Measurements from ENCODE around the gene POLG. TPM values are rescaled to one million over a fixed set of nuclear protein-coding genes. Genes with fewer than 3 reads are reported as not detected.

POLG gene
- polyA plus RNA-seq, 3 donors = 54.4 to 61.0 (median 55.6) TPM

- no peak for DNase-seq
Measured at GRCh38 chr15:89372069-89372935, 37.7 kb upstream of the POLG start.

GRCh38 chr15:89371228-89372044 is 36.8 kb upstream of the POLG start:
- no peak for DNase-seq

- DNase-seq = no peak
Measured at GRCh38 chr15:89370978-89371227, 36.3 kb upstream of the POLG start.

GRCh38 chr15:89370120-89370977 is 35.7 kb upstream of the POLG start:
- no peak for DNase-seq

GRCh38 chr15:89369341-89369947 is 34.8 kb upstream of the POLG start:
- DNase-seq = no peak

GRCh38 chr15:89368566-89369223 is 34.1 kb upstream of the POLG start:
- DNase-seq = no peak

- no peak for DNase-seq
Measured at GRCh38 chr15:89367485-89368451, 33.1 kb upstream of the POLG start.

- DNase-seq = no peak
Measured at GRCh38 chr15:89366656-89367393, 32.2 kb upstream of the POLG start.

GRCh38 chr15:89365462-89366065 is 30.9 kb upstream of the POLG start:
- DNase-seq = no peak

- DNase-seq = no peak
Measured at GRCh38 chr15:89364741-89365450, 30.3 kb upstream of the POLG start.

GRCh38 chr15:89364341-89364740 is 29.7 kb upstream of the POLG start:
- DNase-seq = no peak

- DNase-seq = no peak
Measured at GRCh38 chr15:89363770-89364169, 29.1 kb upstream of the POLG start.

- no peak for DNase-seq
Measured at GRCh38 chr15:89363133-89363532, 28.5 kb upstream of the POLG start.

- no peak for DNase-seq
Measured at GRCh38 chr15:89362203-89363101, 27.8 kb upstream of the POLG start.

- DNase-seq = peak; percentile 80
Measured at GRCh38 chr15:89361451-89362202, 27.0 kb upstream of the POLG start.

GRCh38 chr15:89360294-89360971 is 25.8 kb upstream of the POLG start:
- no peak for DNase-seq
